Thoracic aorta (tissue), 2 donors: ENCODE results near the gene LRRC47. TPM values are rescaled to one million over a fixed set of nuclear protein-coding genes. Genes with fewer than 3 reads are reported as not detected.

Source experiments
- ATAC-seq: fragments of 150-250 bp; one replicate; pipeline ENCODE4 v1.8.0; 2017; ENCODE audit warnings: low read depth; ENCODE audit not compliant: insufficient number of reproducible peaks, low FRiP score
- DNase-seq: peaks from one replicate; pipeline ENCODE4 v3.0.0-alpha.2; 2020; ENCODE audit warnings: low spot score
- H3K27ac ChIP-seq, 2 donors: fragments of 200-600 bp; sonication (generic); 1 replicate in 1 of 2; 2 replicates in 1 of 2; pipeline ENCODE4 v1.5.1; 2016; ENCODE audit warnings: mild to moderate bottlenecking in 2 of 2, moderate library complexity in 2 of 2
- H3K27me3 ChIP-seq: fragments of 200-600 bp; sonication (generic); replicated peaks from 2 replicates; pipeline ENCODE4 v1.6.0; 2016; ENCODE audit warnings: mild to moderate bottlenecking; ENCODE audit not compliant: insufficient read depth
- H3K36me3 ChIP-seq: fragments of 200-600 bp; sonication (generic); one replicate; pipeline ENCODE4 v1.5.1; 2016
- H3K4me1 ChIP-seq, 2 donors: fragments of 200-600 bp; sonication (generic); 1 replicate in 1 of 2; 2 replicates in 1 of 2; pipeline versions ENCODE4 v1.5.1 to v1.6.0; 2016; ENCODE audit warnings: low read depth in 2 of 2, mild to moderate bottlenecking in 1 of 2; ENCODE audit not compliant: control insufficient read depth in 1 of 2
- H3K4me3 ChIP-seq: fragments of 200-600 bp; sonication (generic); 2 replicates; pipeline ENCODE4 v1.5.1; 2016; ENCODE audit warnings: mild to moderate bottlenecking
- H3K9me3 ChIP-seq: fragments of 200-600 bp; sonication (generic); 2 replicates; pipeline ENCODE4 v1.5.1; 2016
- total RNA-seq, 2 donors: library from RNA; depleted of rRNA; stranded (reverse); fragments of >200 nt; gene quantifications; one replicate each; pipeline versions ENCODE4 v1.1.0 to v1.2.3, GENCODE V29; 2016
- TF ChIP-seq, protein P1 (sequence below): fragments of 200-600 bp; sonication (generic); IDR thresholded peaks from one replicate; pipeline ENCODE4 v1.5.1; 2019; ENCODE audit warnings: antibody characterized with exemption

Gene LRRC47
- total RNA-seq, 2 donors from 2014 or later = 36.0 to 38.2 TPM

DNA sequence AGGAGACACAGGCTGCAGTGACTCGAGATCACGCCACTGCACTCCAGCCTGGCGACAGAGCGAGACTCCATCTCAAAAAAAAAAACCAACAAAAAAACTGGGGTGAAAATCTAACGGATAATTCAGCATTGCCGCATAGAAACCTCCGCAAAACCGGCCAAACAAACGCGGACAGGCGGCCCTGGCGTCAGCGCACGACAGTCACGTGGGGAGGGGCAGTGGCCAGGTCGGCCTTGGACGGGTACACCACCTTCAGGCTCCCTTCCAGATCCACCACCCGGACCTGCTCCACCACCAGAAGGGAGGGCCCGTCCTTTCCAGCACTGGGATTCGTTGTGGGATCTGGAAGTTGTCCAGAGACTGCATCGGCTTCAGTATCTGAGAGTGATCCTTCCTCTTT lies 15.4 kb downstream of the LRRC47 start:
- DNase-seq = no peak
- no peaks in the 10 kb centered on the region for H3K4me1 ChIP-seq
- no peaks in the 10 kb centered on the region for H3K9me3 ChIP-seq
- no peaks in the 10 kb centered on the region for H3K27me3 ChIP-seq
- peaks cover 53% of the 10 kb centered on the region for H3K36me3 ChIP-seq
- H3K27ac ChIP-seq = no peak overlapping the region
- TF ChIP-seq, protein P1, sequence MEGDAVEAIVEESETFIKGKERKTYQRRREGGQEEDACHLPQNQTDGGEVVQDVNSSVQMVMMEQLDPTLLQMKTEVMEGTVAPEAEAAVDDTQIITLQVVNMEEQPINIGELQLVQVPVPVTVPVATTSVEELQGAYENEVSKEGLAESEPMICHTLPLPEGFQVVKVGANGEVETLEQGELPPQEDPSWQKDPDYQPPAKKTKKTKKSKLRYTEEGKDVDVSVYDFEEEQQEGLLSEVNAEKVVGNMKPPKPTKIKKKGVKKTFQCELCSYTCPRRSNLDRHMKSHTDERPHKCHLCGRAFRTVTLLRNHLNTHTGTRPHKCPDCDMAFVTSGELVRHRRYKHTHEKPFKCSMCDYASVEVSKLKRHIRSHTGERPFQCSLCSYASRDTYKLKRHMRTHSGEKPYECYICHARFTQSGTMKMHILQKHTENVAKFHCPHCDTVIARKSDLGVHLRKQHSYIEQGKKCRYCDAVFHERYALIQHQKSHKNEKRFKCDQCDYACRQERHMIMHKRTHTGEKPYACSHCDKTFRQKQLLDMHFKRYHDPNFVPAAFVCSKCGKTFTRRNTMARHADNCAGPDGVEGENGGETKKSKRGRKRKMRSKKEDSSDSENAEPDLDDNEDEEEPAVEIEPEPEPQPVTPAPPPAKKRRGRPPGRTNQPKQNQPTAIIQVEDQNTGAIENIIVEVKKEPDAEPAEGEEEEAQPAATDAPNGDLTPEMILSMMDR = no peak
- H3K4me3 ChIP-seq = no peak overlapping the region
- no peak for ATAC-seq

DNA sequence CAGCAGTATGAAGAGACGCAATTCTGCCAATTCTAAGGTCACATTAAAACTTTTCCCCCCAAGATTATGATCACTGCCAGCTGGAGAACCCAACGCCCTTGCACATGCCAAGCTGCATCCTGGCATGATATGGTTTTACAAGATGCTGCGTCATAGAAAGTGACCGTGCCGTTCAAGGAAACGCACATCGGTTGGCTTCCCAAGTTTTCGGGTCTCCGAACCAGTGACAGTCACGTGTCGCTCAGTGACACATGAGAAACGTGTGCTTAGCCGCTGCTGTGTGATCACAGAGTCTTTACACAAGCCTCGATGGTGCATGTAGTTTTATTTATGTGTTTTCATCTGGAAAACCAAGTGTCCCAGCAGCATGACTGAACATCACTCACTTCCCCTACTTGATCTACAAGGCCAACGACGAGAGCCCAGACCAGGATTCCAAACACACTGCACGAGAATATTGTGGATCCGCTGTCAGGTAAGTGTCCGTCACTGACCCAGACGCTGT lies 16.3 kb downstream of the LRRC47 start:
- Histone ChIP-seq H3K4me3 (no peak overlapping the region), H3K27me3 (no peaks in the 10 kb centered on the region), H3K9me3 (no peaks in the 10 kb centered on the region), H3K4me1 (no peaks in the 10 kb centered on the region), H3K27ac (no peak overlapping the region), H3K36me3 (peaks cover 46% of the 10 kb centered on the region)
- DNase-seq (no peak), ATAC-seq (no peak)
- TF ChIP-seq, protein P1 = no peak

DNA sequence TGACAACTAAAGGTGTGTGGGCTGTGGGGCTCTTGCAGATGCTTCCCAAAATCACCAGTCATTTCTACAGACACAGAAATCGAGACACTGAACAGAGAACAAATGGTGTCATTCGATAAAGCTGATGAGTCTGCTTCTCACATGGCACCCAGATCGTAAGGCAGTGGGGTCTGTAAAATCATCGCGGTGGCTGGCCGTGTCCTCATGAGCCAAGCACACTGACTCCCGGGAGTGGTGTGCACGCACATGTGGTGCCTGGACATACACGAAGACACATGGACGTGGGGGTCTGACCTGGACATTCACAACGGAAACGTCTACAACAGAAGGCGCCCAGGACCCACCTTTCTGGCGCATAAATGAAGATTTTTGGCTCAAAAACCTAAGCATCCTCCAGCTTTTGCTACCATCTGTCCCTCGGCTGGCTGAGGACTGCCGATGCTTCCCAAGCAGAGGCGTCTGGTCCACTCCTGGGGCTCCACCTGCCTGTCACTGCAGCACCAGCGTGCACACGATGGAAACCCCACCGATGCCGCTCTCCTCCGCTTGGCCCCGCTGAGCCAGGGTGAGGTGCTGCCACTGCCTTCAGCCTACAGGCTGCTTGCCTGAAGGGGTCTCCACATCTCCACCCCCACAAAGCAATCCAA lies 16.9 kb downstream of the LRRC47 start:
- no peaks in the 10 kb centered on the region for H3K9me3 ChIP-seq
- peaks cover 40% of the 10 kb centered on the region for H3K36me3 ChIP-seq
- no peaks in the 10 kb centered on the region for H3K27me3 ChIP-seq
- TF ChIP-seq, protein P1 = no peak
- H3K4me3 ChIP-seq = no peak overlapping the region
- ATAC-seq (no peak), DNase-seq (no peak)
- H3K27ac ChIP-seq = no peak overlapping the region
- H3K4me1 ChIP-seq = no peaks in the 10 kb centered on the region

DNA sequence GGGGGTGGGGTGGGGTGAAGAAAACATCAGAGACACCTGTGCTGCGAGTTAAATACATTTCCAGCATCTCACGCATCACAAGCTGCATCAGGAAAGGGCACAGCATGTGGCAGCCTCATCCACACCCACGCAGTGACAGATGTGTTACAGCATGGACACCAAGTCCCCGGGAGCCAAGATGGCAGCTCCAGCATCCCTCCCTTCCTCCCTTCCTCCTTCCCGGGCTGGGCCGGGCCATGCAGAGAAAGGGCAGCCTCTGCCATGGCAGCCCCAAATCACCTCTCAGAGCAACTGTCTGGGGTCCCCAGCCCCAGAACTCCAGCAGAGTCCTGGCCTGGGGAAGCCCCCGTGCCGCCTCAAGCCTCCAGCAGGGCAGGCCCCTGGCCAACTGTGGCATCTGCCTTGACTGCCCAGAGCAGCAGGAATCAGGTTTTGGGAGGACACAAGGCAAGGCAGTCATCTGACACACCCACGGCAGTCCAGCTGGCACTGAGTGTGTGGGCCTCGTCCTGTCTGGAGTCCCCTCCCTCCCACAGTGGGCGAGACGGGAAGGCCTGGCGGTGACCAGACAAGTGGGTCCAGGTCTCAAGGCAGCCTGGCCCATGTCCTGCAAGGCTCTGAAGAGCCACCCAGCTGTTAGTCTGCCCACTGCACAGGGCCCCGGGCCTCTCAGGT lies 17.6 kb downstream of the LRRC47 start:
- Histone ChIP-seq H3K27ac (no peak overlapping the region), H3K27me3 (no peaks in the 10 kb centered on the region), H3K4me3 (no peak overlapping the region), H3K9me3 (no peaks in the 10 kb centered on the region), H3K36me3 (peaks cover 33% of the 10 kb centered on the region), H3K4me1 (peaks cover 0 to 2% of the 10 kb centered on the region in 2 donors)
- ATAC-seq (no peak), DNase-seq (no peak)
- TF ChIP-seq, protein P1 = no peak
